Trophoblast cell (in vitro differentiated cells and primary cell): ENCODE data around the gene SCEL.
"Not testable (repeated sequence)": the region's sequence is repeated elsewhere in the genome, so short reads cannot be mapped to it uniquely, and the experiment has no call there.

ENCODE experiments used
- DNase-seq, 2 donors: peaks; one replicate each; pipeline ENCODE4 v3.0.0-alpha.2; 2016
- H2AFZ ChIP-seq: 2 replicates; pipeline ENCODE4 v1.6.1; 2013; ENCODE audit warnings: low read length, moderate library complexity, mild to moderate bottlenecking; ENCODE audit not compliant: insufficient read depth, poor library complexity
- H2AK5ac ChIP-seq: 2 replicates; pipeline ENCODE4 v1.6.1; 2013; ENCODE audit warnings: mild to moderate bottlenecking, low read length
- H2BK120ac ChIP-seq: 2 replicates; pipeline ENCODE4 v1.6.1; 2013; ENCODE audit warnings: low read length, mild to moderate bottlenecking, moderate library complexity; ENCODE audit not compliant: insufficient read depth, poor library complexity
- H2BK12ac ChIP-seq: 2 replicates; pipeline ENCODE4 v1.6.1; 2013; ENCODE audit warnings: mild to moderate bottlenecking, low read length, moderate library complexity
- H2BK5ac ChIP-seq: 2 replicates; pipeline ENCODE4 v1.6.1; 2013; ENCODE audit warnings: low read length, low read depth, moderate library complexity, mild to moderate bottlenecking; ENCODE audit not compliant: poor library complexity
- H3K14ac ChIP-seq: 2 replicates; pipeline ENCODE4 v1.6.1; 2013; ENCODE audit warnings: mild to moderate bottlenecking, low read length
- H3K18ac ChIP-seq: 2 replicates; pipeline ENCODE4 v1.6.1; 2013; ENCODE audit warnings: mild to moderate bottlenecking, low read length
- H3K23ac ChIP-seq: 2 replicates; pipeline ENCODE4 v1.6.1; 2013; ENCODE audit warnings: low read length
- H3K27ac ChIP-seq: 2 replicates; pipeline ENCODE4 v1.5.1; 2013; ENCODE audit warnings: low read depth, mild to moderate bottlenecking, inconsistent platforms, low read length, moderate library complexity
- H3K27me3 ChIP-seq: 2 replicates; pipeline ENCODE4 v1.6.1; 2013; ENCODE audit warnings: inconsistent platforms, mild to moderate bottlenecking, low read length, moderate library complexity; ENCODE audit not compliant: insufficient read depth
- H3K36me3 ChIP-seq, 2 experiments: 1 replicate in 1 of 2; 2 replicates in 1 of 2; pipeline ENCODE4 v1.6.1; 2013; ENCODE audit warnings: low read length in 2 of 2, mild to moderate bottlenecking in 2 of 2, moderate library complexity in 1 of 2; ENCODE audit not compliant: insufficient read depth in 2 of 2, control insufficient read depth in 1 of 2
- H3K4ac ChIP-seq: 2 replicates; pipeline ENCODE4 v1.6.1; 2013; ENCODE audit warnings: low read depth, mild to moderate bottlenecking, low read length, moderate library complexity
- H3K4me1 ChIP-seq, 2 experiments: 1 replicate in 1 of 2; 2 replicates in 1 of 2; pipeline ENCODE4 v1.6.1; 2013; ENCODE audit warnings: low read length in 2 of 2, mild to moderate bottlenecking in 2 of 2, moderate library complexity in 1 of 2; ENCODE audit not compliant: insufficient read depth in 2 of 2, control insufficient read depth in 1 of 2
- H3K4me2 ChIP-seq: 2 replicates; pipeline ENCODE4 v1.6.1; 2013; ENCODE audit warnings: inconsistent platforms, mild to moderate bottlenecking, low read length, moderate library complexity
- H3K4me3 ChIP-seq: 2 replicates; pipeline ENCODE4 v1.5.1; 2013; ENCODE audit warnings: mild to moderate bottlenecking, low read depth, low read length, inconsistent platforms
- H3K79me1 ChIP-seq: one replicate; pipeline ENCODE4 v1.6.1; 2013; ENCODE audit warnings: low read length
- H3K79me2 ChIP-seq: 2 replicates; pipeline ENCODE4 v1.6.1; 2013; ENCODE audit warnings: low read length, mild to moderate bottlenecking; ENCODE audit not compliant: control insufficient read depth, insufficient read depth, poor library complexity
- H3K9ac ChIP-seq: 2 replicates; pipeline ENCODE4 v1.6.1; 2013; ENCODE audit warnings: mild to moderate bottlenecking, low read length
- H3K9me3 ChIP-seq: 2 replicates; pipeline ENCODE4 v1.6.1; 2013; ENCODE audit warnings: low read depth, mild to moderate bottlenecking, control low read depth, inconsistent platforms, low read length; ENCODE audit not compliant: insufficient read depth
- H4K12ac ChIP-seq: 2 replicates; pipeline ENCODE4 v1.6.1; 2013; ENCODE audit warnings: low read depth, mild to moderate bottlenecking, low read length, moderate library complexity
- H4K8ac ChIP-seq: 2 replicates; pipeline ENCODE4 v1.6.1; 2013; ENCODE audit warnings: low read depth, mild to moderate bottlenecking, low read length, moderate library complexity
- H4K91ac ChIP-seq: one replicate; pipeline ENCODE4 v1.6.1; 2013; ENCODE audit warnings: low read depth, mild to moderate bottlenecking, low read length, moderate library complexity
- WGBS: extraction: QIAGEN DNeasy Blood & Tissue Kit; methylation state at CpG from one replicate; pipeline ENCODE4 v1.1.7; 2013; ENCODE audit warnings: missing lambda C conversion rate; ENCODE audit not compliant: insufficient read length, insufficient coverage; ENCODE audit errors: extremely low coverage; 5-methylcytosine and 5-hydroxymethylcytosine counted together

The SCEL gene

DNA sequence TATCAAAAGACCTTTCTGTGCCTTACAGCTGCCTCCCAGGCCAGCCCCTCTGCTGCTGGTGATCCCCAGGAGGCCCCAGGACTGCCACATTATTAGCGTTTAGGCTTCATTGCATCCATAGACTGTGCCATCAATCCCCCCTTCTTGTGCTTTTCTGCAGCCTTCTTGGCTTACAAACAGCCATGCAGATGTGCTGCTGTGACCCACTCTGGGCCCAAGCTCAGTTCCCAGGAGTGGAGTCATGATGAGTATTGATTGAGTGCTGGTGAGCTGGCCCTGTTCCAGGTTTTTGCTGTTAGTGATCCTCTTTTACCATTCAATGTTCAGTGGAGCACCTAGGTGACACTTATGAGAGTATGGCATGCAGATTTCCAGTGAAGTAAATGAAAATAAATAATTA lies 102.1 kb downstream of the SCEL start:
- Histone ChIP-seq H3K4me3 (no peak overlapping the region), H3K4me1 (no peaks in the 10 kb centered on the region), H3K14ac (no peak overlapping the region), H2AFZ (no peak overlapping the region), H2AK5ac (no peak overlapping the region), H3K4me2 (no peak overlapping the region), H3K79me1 (no peaks in the 10 kb centered on the region), H3K36me3 (no peaks in the 10 kb centered on the region), H4K91ac (no peak overlapping the region), H4K8ac (no peak overlapping the region), H2BK120ac (no peak overlapping the region), H3K23ac (no peak overlapping the region), H3K27ac (no peak overlapping the region), H2BK12ac (no peak overlapping the region), H3K9ac (no peak overlapping the region), H2BK5ac (no peak overlapping the region), H3K4ac (no peak overlapping the region), H3K9me3 (peaks cover 2% of the 10 kb centered on the region), H4K12ac (no peak overlapping the region), H3K18ac (no peak overlapping the region), H3K27me3 (no peaks in the 10 kb centered on the region), H3K79me2 (no peaks in the 10 kb centered on the region)
- no peak for DNase-seq
- no CpG with 5 or more reads among the region's 1 CpG for WGBS

DNA sequence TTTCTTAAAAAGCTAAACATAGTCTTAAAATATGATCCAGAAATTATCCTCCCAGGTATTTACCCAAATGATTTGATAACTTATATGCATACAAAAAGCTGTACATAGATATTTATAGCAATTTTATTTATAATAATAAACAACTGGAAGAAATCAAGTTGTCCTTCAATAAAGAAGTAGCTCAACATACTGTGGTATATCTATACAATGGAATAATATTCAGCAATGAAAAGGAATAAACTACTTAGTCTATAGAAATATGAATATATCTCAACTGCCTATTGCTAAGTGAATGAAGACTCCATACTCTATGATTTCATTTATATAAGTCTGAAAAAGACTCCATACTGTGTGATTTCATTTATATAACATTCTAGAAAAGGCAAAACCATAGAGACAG lies 114.9 kb downstream of the SCEL start:
- Histone ChIP-seq H4K91ac (no peak overlapping the region), H3K18ac (no peak overlapping the region), H3K4ac (no peak overlapping the region), H2BK12ac (no peak overlapping the region), H3K79me1 (no peaks in the 10 kb centered on the region), H3K14ac (no peak overlapping the region), H2BK120ac (no peak overlapping the region), H3K23ac (no peak overlapping the region), H3K4me1 (no peaks in the 10 kb centered on the region), H2BK5ac (no peak overlapping the region), H2AK5ac (no peak overlapping the region), H4K8ac (no peak overlapping the region), H3K79me2 (no peaks in the 10 kb centered on the region), H3K27ac (no peak overlapping the region), H3K4me3 (no peak overlapping the region), H3K9me3 (no peaks in the 10 kb centered on the region), H2AFZ (no peak overlapping the region), H3K27me3 (no peaks in the 10 kb centered on the region), H3K9ac (no peak overlapping the region), H3K4me2 (no peak overlapping the region), H4K12ac (no peak overlapping the region), H3K36me3 (no peaks in the 10 kb centered on the region)
- DNase-seq: no peak

DNA sequence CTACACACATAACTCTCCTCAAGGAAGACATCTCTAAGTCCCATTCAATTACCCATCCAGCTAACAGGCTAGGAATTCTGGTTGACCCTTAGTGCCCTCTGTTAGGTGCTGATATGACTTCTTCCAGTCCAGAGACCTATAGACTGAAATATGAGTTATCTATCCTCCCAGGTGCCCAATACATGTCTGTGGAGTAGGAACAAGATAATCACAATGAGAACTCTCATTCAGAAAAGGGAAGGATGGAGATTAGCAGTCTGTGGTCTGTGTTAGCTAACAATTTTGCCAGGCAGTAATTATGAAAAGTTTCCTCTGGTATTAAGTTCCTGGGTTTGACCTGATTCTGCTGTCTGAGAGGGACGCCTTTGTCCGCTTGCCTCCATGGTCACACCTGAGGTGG lies 117.8 kb downstream of the SCEL start:
- Histone ChIP-seq H3K18ac (no peak overlapping the region), H3K4ac (no peak overlapping the region), H3K79me1 (no peaks in the 10 kb centered on the region), H3K9me3 (no peaks in the 10 kb centered on the region), H3K4me1 (no peaks in the 10 kb centered on the region), H3K36me3 (no peaks in the 10 kb centered on the region), H3K79me2 (no peaks in the 10 kb centered on the region), H4K12ac (no peak overlapping the region), H2AK5ac (no peak overlapping the region), H3K27me3 (no peaks in the 10 kb centered on the region), H4K91ac (no peak overlapping the region), H4K8ac (no peak overlapping the region), H2BK5ac (no peak overlapping the region), H3K4me3 (no peak overlapping the region), H3K23ac (no peak overlapping the region), H3K14ac (no peak overlapping the region), H3K27ac (no peak overlapping the region), H2AFZ (no peak overlapping the region), H2BK12ac (no peak overlapping the region), H2BK120ac (no peak overlapping the region), H3K9ac (no peak overlapping the region), H3K4me2 (no peak overlapping the region)
- no peak for DNase-seq
- no CpG with 5 or more reads among the region's 2 CpGs for WGBS

DNA sequence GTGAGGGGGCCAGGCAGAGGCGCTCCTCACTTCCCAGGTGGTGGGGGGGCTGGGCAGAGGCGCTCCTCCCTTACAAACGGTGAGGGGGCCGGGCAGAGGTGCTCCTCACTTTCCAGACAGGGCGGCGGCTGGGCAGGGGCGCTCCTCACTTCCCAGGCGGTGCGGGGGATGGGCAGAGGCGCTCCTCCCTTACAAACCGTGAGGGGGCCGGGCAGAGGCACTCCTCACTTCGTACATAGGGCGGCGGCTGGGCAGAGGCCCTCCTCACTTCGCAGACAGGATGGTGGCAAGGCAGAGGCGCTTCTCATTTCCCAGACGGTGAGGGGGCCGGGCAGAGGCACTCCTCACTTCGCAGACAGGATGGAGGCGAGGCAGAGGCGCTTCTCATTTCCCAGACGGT lies 124.5 kb downstream of the SCEL start:
- not testable (repeated sequence) for H4K8ac ChIP-seq, H4K12ac ChIP-seq, H2BK5ac ChIP-seq, H2BK120ac ChIP-seq, H3K4me1 ChIP-seq, H3K27me3 ChIP-seq, H3K14ac ChIP-seq, H3K9me3 ChIP-seq, H2AK5ac ChIP-seq, DNase-seq, H3K36me3 ChIP-seq, H4K91ac ChIP-seq, H3K18ac ChIP-seq, H3K4me3 ChIP-seq, H3K23ac ChIP-seq, H3K79me1 ChIP-seq, H3K4me2 ChIP-seq, H2BK12ac ChIP-seq, H3K4ac ChIP-seq, H3K27ac ChIP-seq, H3K79me2 ChIP-seq, H3K9ac ChIP-seq, H2AFZ ChIP-seq
- WGBS: no CpG with 5 or more reads among the region's 23 CpGs

DNA sequence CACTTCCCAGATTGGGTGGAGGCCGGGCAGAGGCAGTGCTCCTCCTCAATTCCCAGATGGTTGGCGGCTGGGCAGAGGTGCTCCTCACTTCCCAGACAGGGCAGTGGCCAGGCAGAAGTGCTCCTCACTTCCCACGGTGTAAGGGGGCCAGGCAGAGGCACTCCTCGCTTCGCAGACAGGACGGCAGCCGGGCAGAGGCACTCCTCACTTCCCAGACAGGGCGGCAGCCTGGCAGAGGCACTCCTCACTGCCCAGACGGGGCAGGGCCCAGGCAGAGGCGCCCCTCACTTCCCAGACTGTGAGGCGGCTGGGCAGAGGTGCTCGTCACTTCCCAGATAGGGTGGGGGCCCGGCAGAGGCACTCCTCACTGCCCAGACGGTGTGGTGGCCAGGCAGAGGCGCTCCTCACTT lies 125.3 kb downstream of the SCEL start:
- WGBS: no CpG with 5 or more reads among the region's 15 CpGs

More for the DNA sequence above, 125.3 kb downstream of the SCEL start:
- Histone ChIP-seq H3K18ac (no peak overlapping the region), H2BK5ac (no peak overlapping the region), H4K8ac (no peak overlapping the region), H3K4ac (no peak overlapping the region), H2BK120ac (no peak overlapping the region), H2AFZ (no peak overlapping the region), H3K79me1 (no peaks in the 10 kb centered on the region), H3K14ac (no peak overlapping the region), H3K27me3 (no peaks in the 10 kb centered on the region), H3K36me3 (no peaks in the 10 kb centered on the region), H4K12ac (no peak overlapping the region), H3K4me2 (no peak overlapping the region), H3K27ac (no peak overlapping the region), H4K91ac (no peak overlapping the region), H3K4me1 (no peaks in the 10 kb centered on the region), H3K4me3 (no peak overlapping the region), H3K9me3 (peaks cover 9% of the 10 kb centered on the region), H3K9ac (no peak overlapping the region), H3K79me2 (no peaks in the 10 kb centered on the region), H2BK12ac (no peak overlapping the region), H3K23ac (no peak overlapping the region), H2AK5ac (no peak overlapping the region)
- no peak for DNase-seq
